Osteocyte (in vitro differentiated cells): ENCODE measurements around the gene SLC7A8. TPM values are rescaled to one million over a fixed set of nuclear protein-coding genes. Genes with fewer than 3 reads are reported as not detected.

Experiments used
- DNase-seq: peaks from one replicate; pipeline ENCODE4 v3.0.0; 2021; ENCODE audit warnings: mixed read lengths; ENCODE audit not compliant: unreplicated experiment; ENCODE audit errors: extremely low spot score
- H3K27ac Mint-ChIP-seq: one replicate; pipeline ENCODE4 v1.8.0; 2021; ENCODE audit warnings: mild to moderate bottlenecking, mixed read lengths; ENCODE audit not compliant: unreplicated experiment
- H3K27me3 Mint-ChIP-seq: one replicate; pipeline ENCODE4 v1.8.0; 2021; ENCODE audit warnings: mixed read lengths; ENCODE audit not compliant: unreplicated experiment
- H3K36me3 Mint-ChIP-seq: one replicate; pipeline ENCODE4 v1.8.0; 2021; ENCODE audit warnings: mixed read lengths; ENCODE audit not compliant: unreplicated experiment
- H3K4me1 Mint-ChIP-seq: one replicate; pipeline ENCODE4 v1.8.0; 2021; ENCODE audit warnings: mixed read lengths; ENCODE audit not compliant: unreplicated experiment
- H3K4me3 Mint-ChIP-seq: one replicate; pipeline ENCODE4 v1.8.0; 2021; ENCODE audit warnings: mild to moderate bottlenecking, moderate library complexity, mixed read lengths; ENCODE audit not compliant: unreplicated experiment
- H3K9me3 Mint-ChIP-seq: one replicate; pipeline ENCODE4 v1.8.0; 2021; ENCODE audit warnings: mixed read lengths; ENCODE audit not compliant: unreplicated experiment
- total RNA-seq: library from RNA; stranded (reverse); gene quantifications from 2 replicates; pipeline ENCODE4 v1.2.1, GENCODE V29; 2021
- TF ChIP-seq, protein P1 (sequence below): fragments of 200-600 bp; sonication (generic); IDR thresholded peaks from 2 replicates; pipeline ENCODE4 v1.5.0; 2021; ENCODE audit warnings: antibody characterized with exemption, mild to moderate bottlenecking, moderate library complexity

Gene SLC7A8
- total RNA-seq, 1 donor from 2014 or later = 0.75 TPM

DNA sequence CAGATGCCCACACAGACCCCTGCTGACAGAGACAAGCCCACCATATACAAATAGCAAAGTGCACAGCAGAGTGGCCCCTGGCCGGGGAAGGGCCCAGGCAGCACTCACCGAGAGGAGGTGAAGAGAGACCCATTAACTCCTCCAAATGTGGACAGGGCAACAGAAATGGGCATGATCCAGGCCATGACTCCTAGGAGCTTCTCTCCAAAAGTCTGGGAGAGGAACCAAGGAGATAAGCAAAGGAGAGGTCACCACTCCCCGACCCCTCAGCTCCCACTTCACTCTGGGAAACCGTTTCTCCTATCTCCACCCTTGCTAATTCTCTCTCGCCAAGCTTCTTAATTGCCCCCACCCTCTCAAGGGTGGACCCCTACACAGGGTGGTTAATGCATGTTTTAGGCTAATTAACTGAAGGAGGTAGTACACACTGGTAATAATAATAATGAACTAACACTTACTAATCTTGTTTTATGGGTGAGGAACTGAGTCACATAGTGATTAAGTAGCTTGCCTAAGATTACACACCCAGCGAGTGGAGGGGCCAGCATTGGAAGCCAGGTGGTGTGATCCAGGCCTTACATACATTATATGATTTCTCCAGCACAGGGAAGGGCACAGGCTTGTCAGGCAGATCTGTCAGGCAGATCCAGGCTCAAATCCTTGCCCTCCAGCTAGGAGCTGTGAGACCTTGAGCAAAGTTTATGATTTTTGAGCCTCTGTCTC, 45.5 kb downstream of the SLC7A8 start:
- TF ChIP-seq, protein P1, sequence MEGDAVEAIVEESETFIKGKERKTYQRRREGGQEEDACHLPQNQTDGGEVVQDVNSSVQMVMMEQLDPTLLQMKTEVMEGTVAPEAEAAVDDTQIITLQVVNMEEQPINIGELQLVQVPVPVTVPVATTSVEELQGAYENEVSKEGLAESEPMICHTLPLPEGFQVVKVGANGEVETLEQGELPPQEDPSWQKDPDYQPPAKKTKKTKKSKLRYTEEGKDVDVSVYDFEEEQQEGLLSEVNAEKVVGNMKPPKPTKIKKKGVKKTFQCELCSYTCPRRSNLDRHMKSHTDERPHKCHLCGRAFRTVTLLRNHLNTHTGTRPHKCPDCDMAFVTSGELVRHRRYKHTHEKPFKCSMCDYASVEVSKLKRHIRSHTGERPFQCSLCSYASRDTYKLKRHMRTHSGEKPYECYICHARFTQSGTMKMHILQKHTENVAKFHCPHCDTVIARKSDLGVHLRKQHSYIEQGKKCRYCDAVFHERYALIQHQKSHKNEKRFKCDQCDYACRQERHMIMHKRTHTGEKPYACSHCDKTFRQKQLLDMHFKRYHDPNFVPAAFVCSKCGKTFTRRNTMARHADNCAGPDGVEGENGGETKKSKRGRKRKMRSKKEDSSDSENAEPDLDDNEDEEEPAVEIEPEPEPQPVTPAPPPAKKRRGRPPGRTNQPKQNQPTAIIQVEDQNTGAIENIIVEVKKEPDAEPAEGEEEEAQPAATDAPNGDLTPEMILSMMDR = no peak
- Mint-ChIP-seq H3K36me3 (no peaks in the 10 kb centered on the region), H3K27me3 (peaks cover 29% of the 10 kb centered on the region), H3K4me3 (no peak overlapping the region), H3K27ac (no peak overlapping the region), H3K9me3 (no peaks in the 10 kb centered on the region), H3K4me1 (peaks cover 10% of the 10 kb centered on the region)
- no peak for DNase-seq

DNA sequence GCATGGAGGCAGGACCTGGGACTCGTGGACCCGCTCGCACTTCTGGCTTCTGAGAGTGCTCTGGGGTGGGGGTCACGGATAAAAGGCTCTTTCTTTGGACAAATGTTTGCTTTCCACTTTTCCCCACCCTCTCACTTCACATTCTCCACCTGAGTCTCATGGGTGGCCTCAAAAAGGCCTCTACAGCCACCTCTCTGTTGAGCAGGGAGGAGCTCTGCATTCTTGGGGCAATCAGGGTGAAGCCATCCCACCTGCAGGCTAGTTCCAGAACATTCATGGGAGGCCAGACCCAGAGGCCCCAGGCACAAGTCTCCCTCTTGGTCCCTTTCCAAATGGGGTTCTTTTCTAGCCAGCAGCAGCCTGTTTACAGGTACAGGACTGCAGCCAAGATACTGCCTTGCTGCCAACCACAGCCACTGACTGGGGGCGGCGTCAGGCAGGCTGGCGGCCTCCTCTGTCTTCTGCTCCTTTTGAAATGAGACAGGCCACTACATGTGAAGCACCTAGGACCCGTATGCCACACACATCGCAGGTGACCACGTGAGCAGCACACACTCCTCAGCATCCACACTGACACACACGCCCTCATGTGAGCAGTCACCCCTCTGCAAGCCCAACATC, 46.2 kb downstream of the SLC7A8 start:
- Mint-ChIP-seq H3K27me3 (peaks cover 29% of the 10 kb centered on the region), H3K4me3 (no peak overlapping the region), H3K27ac (no peak overlapping the region), H3K36me3 (no peaks in the 10 kb centered on the region), H3K9me3 (no peaks in the 10 kb centered on the region), H3K4me1 (peaks cover 9% of the 10 kb centered on the region)
- TF ChIP-seq, protein P1 = no peak
- DNase-seq = no peak

DNA sequence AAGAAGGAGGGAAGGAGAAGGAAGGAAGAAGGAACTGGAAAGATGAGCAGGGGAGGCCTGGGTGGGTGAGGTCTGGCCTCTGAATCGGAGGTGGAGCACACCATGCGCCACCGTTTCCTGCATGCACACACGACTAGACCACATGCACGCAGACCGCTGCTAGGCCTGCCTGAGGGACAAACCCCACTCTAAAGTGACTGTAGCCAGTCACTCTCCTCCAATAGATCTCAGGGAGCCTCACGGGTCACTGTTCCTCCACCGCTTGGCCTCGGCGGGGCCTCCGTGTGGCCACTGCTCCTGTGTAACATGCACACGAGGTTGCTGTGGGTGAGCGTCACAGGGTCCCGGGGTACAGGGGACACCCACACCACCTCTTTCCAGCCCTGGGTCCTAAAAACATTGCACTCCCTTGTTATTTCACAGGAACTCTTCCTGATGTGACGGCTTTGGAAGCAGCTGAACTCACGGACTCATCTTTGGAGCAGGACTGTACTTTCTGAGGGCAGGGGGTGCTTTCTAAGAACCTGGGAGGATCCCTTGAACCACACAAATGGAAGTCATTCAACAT, 46.8 kb downstream of the SLC7A8 start:
- Mint-ChIP-seq H3K4me1 (peaks cover 2% of the 10 kb centered on the region), H3K36me3 (no peaks in the 10 kb centered on the region), H3K27ac (no peak overlapping the region), H3K4me3 (no peak overlapping the region), H3K9me3 (no peaks in the 10 kb centered on the region), H3K27me3 (peaks cover 29% of the 10 kb centered on the region)
- DNase-seq = no peak
- TF ChIP-seq, protein P1 = no peak

DNA sequence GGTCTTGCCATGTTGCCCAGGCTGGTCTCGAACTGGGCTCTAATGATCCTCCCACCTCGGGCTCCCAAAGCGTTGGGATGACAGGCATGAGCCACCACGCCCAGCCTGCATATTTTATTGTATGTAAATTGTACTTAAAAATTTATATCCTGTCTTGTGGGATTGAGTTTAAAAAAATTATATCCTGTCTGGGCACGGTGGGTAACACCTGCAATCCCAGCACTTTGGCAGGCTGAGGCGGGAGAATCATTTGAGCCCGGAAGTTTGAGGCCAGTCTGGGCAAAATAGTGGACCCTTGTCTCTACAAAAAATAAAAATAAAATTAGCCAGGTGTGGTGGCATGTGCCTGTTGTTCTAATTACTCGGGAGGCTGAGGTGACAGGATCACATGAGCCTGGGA, 50.5 kb downstream of the SLC7A8 start:
- Mint-ChIP-seq H3K36me3 (no peaks in the 10 kb centered on the region), H3K27ac (no peak overlapping the region), H3K4me3 (no peak overlapping the region), H3K9me3 (no peaks in the 10 kb centered on the region), H3K27me3 (peaks cover 33% of the 10 kb centered on the region), H3K4me1 (no peaks in the 10 kb centered on the region)
- DNase-seq = no peak
- TF ChIP-seq, protein P1 = no peak

DNA sequence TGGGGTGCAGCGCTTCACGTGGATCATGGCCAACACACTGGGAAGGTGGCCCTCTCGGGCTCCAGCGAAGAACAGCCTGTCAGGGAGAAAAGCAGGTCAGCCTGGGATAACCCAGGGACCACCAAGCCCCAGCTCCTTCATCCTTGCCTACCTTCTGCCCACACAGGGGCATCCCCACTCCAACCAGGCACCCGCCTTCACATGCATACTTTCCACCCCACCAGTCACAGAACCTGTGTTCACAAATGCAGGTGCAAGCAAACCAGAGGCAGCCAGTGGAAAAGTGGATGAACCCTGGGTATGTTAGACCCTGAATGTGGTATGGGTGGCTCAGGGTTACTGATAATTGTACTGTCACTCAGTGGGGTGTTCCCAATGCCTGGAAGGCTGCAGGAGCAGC, 52.0 kb downstream of the SLC7A8 start:
- H3K27ac Mint-ChIP-seq = no peak overlapping the region
- no peaks in the 10 kb centered on the region for H3K4me1 Mint-ChIP-seq
- no peak overlapping the region for H3K4me3 Mint-ChIP-seq
- H3K27me3 Mint-ChIP-seq = peaks cover 33% of the 10 kb centered on the region
- TF ChIP-seq, protein P1 = no peak
- no peaks in the 10 kb centered on the region for H3K9me3 Mint-ChIP-seq
- no peaks in the 10 kb centered on the region for H3K36me3 Mint-ChIP-seq
- no peak for DNase-seq
